Activated naive CD4-positive, alpha-beta T cell treated with anti-CD3 and anti-CD28 coated beads for 36 hours (primary cell): Measurements from ENCODE around the gene SLC43A1. TPM values are rescaled to one million over a fixed set of nuclear protein-coding genes. Genes with fewer than 3 reads are reported as not detected.

ENCODE experiments used
- CTCF ChIA-PET: fragments of 350-600 bp; sonication (Branson Sonifier 250); formaldehyde crosslinking; loops from one replicate; lab custom pipeline; 2021; ENCODE audit warnings: antibody characterized with exemption; lab: Charles Lee
- DNase-seq: peaks from one replicate; pipeline ENCODE4 v3.0.0-alpha.2; 2020
- H3K27ac Mint-ChIP-seq: one replicate; pipeline ENCODE4 v1.8.0; 2021; ENCODE audit warnings: mild to moderate bottlenecking, mixed read lengths
- H3K27me3 Mint-ChIP-seq: one replicate; pipeline ENCODE4 v1.8.0; 2021; ENCODE audit warnings: low read depth, mixed read lengths
- H3K36me3 Mint-ChIP-seq: one replicate; pipeline ENCODE4 v1.8.0; 2021; ENCODE audit warnings: low read depth, mixed read lengths
- H3K4me1 Mint-ChIP-seq: one replicate; pipeline ENCODE4 v1.8.0; 2021; ENCODE audit warnings: low read depth, mixed read lengths
- H3K4me3 Mint-ChIP-seq: one replicate; pipeline ENCODE4 v1.8.0; 2021; ENCODE audit warnings: mild to moderate bottlenecking, moderate library complexity, mixed read lengths
- H3K9me3 Mint-ChIP-seq: one replicate; pipeline ENCODE4 v1.8.0; 2021; ENCODE audit warnings: mixed read lengths
- intact Hi-C: fragments of 100-400 bp; cut with micrococcal nuclease; formaldehyde crosslinking; loops from one replicate; pipeline ENCODE4 v1.15.1; 2023
- total RNA-seq, 2 experiments: library from RNA; stranded (reverse); gene quantifications; one replicate each; pipeline ENCODE4 v1.2.3, GENCODE V29; 2021

SLC43A1 gene
- total RNA-seq: 10 to 100 TPM; 26.5 to 29.7 TPM

DNA sequence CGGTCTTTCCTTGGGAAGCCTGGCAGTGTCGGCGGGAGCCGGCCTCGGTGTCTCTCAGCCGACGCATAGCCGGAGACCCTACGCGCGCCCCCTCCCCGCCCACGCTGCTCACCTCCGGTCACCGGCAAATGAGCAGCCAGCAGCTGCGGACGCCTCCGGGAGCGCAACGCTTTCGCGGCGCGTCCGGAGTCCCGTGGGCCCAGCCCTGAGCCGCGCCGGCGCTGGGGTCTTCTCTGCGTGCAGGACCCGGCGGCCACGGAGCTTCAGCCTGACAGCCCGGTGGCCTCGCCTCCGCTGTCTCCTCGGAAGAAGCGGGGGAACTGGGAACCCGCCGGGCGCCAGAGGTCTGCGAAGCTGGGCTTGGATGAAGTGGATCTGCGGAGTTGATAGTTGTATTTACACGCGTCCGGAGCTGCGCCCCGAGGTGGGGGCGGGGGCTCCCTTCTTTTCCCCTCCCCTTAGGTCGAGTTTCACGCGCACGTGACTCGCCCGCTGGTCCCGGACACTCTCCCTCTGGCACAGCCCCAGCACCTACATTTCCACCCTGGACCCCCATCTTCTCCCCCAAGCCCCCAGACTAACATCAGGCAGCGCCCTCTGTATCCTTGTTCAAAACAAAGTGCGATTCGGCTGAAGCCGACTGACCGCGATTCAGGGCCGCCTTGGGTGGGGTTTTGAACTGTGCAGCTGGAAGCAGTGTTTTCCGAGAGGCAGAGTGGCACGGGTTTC lies at the start of gene SLC43A1:
Gene SLC43A1 (minus strand): TSS at position 371 of the 729 bp plus-strand sequence. CDS start 1,591 bp downstream, outside the sequence.
- H3K27me3 Mint-ChIP-seq: no peaks in the 10 kb centered on the region
- intact Hi-C loops: loop anchor here (1.0 kb wide), 1 partner anchor 22 kb away; no protein-coding TSS in a partner anchor
- H3K4me1 Mint-ChIP-seq: peaks cover 30% of the 10 kb centered on the region
- H3K27ac Mint-ChIP-seq: peak within 1 kb of the TSS; percentile 91
- H3K36me3 Mint-ChIP-seq: peaks cover 3% of the 10 kb centered on the region
- H3K9me3 Mint-ChIP-seq: no peaks in the 10 kb centered on the region
- peak; percentile 46 for DNase-seq
- H3K4me3 Mint-ChIP-seq: peak within 1 kb of the TSS; percentile 98
- CTCF ChIA-PET: interaction anchor here (1.4 to 7.4 kb wide), 7 partner anchors 8 to 170 kb away, joined by 3 to 144 read pairs (median 8); partner anchors contain the start of genes TIMM10 and UBE2L6

DNA sequence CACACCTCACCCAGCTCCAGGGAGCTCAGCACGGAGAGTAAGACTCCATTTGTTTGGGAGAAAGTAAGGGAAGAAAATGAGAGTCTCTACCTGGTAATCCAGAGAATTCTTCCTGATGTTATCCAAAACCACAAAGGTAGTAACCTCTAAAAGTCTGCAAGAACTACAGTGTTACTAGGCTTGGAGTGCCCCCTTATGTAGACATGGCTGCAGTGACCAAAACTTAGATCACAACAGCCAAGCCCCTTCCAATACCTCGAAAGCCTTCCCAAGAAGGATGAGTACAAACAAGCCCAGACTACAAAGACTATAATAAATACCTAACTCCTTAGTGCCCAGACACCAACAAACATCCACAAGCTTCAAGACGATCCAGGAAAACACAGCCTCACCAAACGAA lies 47.1 kb upstream of the SLC43A1 start:
- intact Hi-C loops: no loop called here
- Mint-ChIP-seq H3K27ac (peak overlapping the region; percentile 54), H3K36me3 (peaks cover 23% of the 10 kb centered on the region), H3K4me1 (peaks cover 43% of the 10 kb centered on the region), H3K27me3 (no peaks in the 10 kb centered on the region), H3K9me3 (no peaks in the 10 kb centered on the region), H3K4me3 (no peak overlapping the region)
- CTCF ChIA-PET: interaction anchor here (0.6 to 1.2 kb wide), 5 partner anchors 78 to 237 kb away, joined by 3 to 6 read pairs (median 3); no protein-coding TSS in a partner anchor
- no peak for DNase-seq

GRCh38 chr11:57560146-57560545 lies 44.6 kb upstream of the SLC43A1 start:
- Mint-ChIP-seq H3K27ac (no peak overlapping the region), H3K9me3 (no peaks in the 10 kb centered on the region), H3K4me3 (no peak overlapping the region), H3K27me3 (no peaks in the 10 kb centered on the region), H3K4me1 (peaks cover 36% of the 10 kb centered on the region), H3K36me3 (peaks cover 25% of the 10 kb centered on the region)
- CTCF ChIA-PET: interaction anchor here (1.9 kb wide), 1 partner anchor 8 kb away, joined by 6 read pairs; the partner anchor contains the start of gene UBE2L6
- no peak for DNase-seq
- intact Hi-C loops: no loop called here

- Mint-ChIP-seq H3K4me3 (no peak overlapping the region), H3K27me3 (no peaks in the 10 kb centered on the region), H3K9me3 (no peaks in the 10 kb centered on the region), H3K36me3 (peaks cover 44% of the 10 kb centered on the region), H3K4me1 (peaks cover 2% of the 10 kb centered on the region), H3K27ac (no peak overlapping the region)
- intact Hi-C loops: no loop called here
- no peak for DNase-seq
- CTCF ChIA-PET: interaction anchor here (0.6 to 1.9 kb wide), 3 partner anchors 17 to 98 kb away, joined by 3 to 4 read pairs (median 3); no protein-coding TSS in a partner anchor
Observed at GRCh38 chr11:57556041-57556440, 40.5 kb upstream of the SLC43A1 start.

DNA sequence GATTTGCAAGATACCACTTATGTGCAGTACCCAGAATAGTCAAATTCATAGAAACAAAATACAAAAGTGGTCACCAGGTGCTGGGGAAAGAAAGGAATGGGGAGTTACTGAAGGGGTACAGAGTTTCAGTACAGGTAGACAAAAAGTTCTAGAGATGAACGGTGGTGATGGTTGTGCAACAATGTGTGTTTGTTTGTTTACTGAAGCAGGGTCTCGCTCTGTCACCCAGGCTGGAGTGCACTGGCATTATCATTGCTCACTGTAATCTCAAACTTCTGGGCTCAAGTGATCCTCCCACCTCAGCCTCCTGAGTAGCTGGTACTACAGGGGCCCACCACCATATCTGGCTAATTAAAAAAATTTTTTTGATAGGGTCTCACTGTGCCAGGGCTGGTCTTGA lies 39.9 kb upstream of the SLC43A1 start:
- Mint-ChIP-seq H3K9me3 (no peaks in the 10 kb centered on the region), H3K27ac (no peak overlapping the region), H3K36me3 (peaks cover 46% of the 10 kb centered on the region), H3K4me3 (no peak overlapping the region), H3K27me3 (no peaks in the 10 kb centered on the region), H3K4me1 (no peaks in the 10 kb centered on the region)
- intact Hi-C loops: no loop called here
- no peak for DNase-seq
- CTCF ChIA-PET: interaction anchor here (0.6 to 1.9 kb wide), 4 partner anchors 16 to 98 kb away, joined by 3 to 4 read pairs (median 3); no protein-coding TSS in a partner anchor

- H3K9me3 Mint-ChIP-seq: no peaks in the 10 kb centered on the region
- peaks cover 56% of the 10 kb centered on the region for H3K36me3 Mint-ChIP-seq
- H3K4me1 Mint-ChIP-seq: peaks cover 11% of the 10 kb centered on the region
- no peak overlapping the region for H3K27ac Mint-ChIP-seq
- intact Hi-C loops: no loop called here
- CTCF ChIA-PET: interaction anchor here (0.5 to 1.1 kb wide), 2 partner anchors 59 to 89 kb away, joined by 3 read pairs; no protein-coding TSS in a partner anchor
- no peak for DNase-seq
- H3K27me3 Mint-ChIP-seq: no peaks in the 10 kb centered on the region
- H3K4me3 Mint-ChIP-seq: no peak overlapping the region
Observed at GRCh38 chr11:57552479-57552878, 37.0 kb upstream of the SLC43A1 start.

GRCh38 chr11:57551941-57552340 lies 36.4 kb upstream of the SLC43A1 start:
- CTCF ChIA-PET: interaction anchor here (0.5 to 2.3 kb wide), 3 partner anchors 26 to 89 kb away, joined by 3 to 5 read pairs (median 3); no protein-coding TSS in a partner anchor
- intact Hi-C loops: no loop called here
- Mint-ChIP-seq H3K9me3 (no peaks in the 10 kb centered on the region), H3K27ac (no peak overlapping the region), H3K27me3 (no peaks in the 10 kb centered on the region), H3K36me3 (peaks cover 55% of the 10 kb centered on the region), H3K4me1 (peaks cover 15% of the 10 kb centered on the region), H3K4me3 (no peak overlapping the region)
- no peak for DNase-seq

DNA sequence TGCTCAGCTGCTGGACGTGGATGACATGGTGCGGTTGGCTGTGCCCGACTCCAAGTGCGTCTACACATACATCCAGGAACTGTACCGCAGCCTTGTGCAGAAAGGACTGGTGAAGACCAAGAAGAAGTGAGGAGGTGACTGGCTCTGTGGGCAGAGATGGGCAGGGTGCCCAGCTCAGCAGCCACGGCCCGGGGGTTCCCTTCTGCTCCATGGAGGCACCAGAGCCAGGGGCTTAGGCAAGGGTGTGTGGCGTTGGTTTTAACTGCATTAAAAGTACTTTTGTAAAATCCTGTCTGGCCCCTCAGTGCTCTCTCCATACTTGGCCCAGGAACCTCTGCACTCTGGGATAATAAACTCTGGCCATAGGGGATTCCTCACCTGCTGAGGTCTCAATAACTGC lies 34.5 kb upstream of the SLC43A1 start:
- no peaks in the 10 kb centered on the region for H3K9me3 Mint-ChIP-seq
- intact Hi-C loops: no loop called here
- no peak overlapping the region for H3K4me3 Mint-ChIP-seq
- H3K4me1 Mint-ChIP-seq: peaks cover 15% of the 10 kb centered on the region
- CTCF ChIA-PET: interaction anchor here (2.3 kb wide), 1 partner anchor 24 kb away, joined by 5 read pairs; no protein-coding TSS in a partner anchor
- H3K27me3 Mint-ChIP-seq: no peaks in the 10 kb centered on the region
- no peak for DNase-seq
- no peak overlapping the region for H3K27ac Mint-ChIP-seq
- peaks cover 45% of the 10 kb centered on the region for H3K36me3 Mint-ChIP-seq

GRCh38 chr11:57547854-57548377 lies 32.4 kb upstream of the SLC43A1 start:
- Mint-ChIP-seq H3K27me3 (no peaks in the 10 kb centered on the region), H3K9me3 (no peaks in the 10 kb centered on the region), H3K4me3 (no peak overlapping the region), H3K27ac (peak overlapping the region; percentile 50), H3K4me1 (peaks cover 15% of the 10 kb centered on the region), H3K36me3 (peaks cover 32% of the 10 kb centered on the region)
- peak; percentile 14 for DNase-seq
- intact Hi-C loops: no loop called here
- CTCF ChIA-PET: interaction anchor here (0.7 to 1.5 kb wide), 5 partner anchors 13 to 247 kb away, joined by 3 to 4 read pairs (median 3); no protein-coding TSS in a partner anchor

- H3K9me3 Mint-ChIP-seq: no peaks in the 10 kb centered on the region
- no peaks in the 10 kb centered on the region for H3K27me3 Mint-ChIP-seq
- CTCF ChIA-PET: interaction anchor here (0.8 to 1.2 kb wide), 4 partner anchors 12 to 90 kb away, joined by 3 to 4 read pairs (median 3); no protein-coding TSS in a partner anchor
- peak overlapping the region; percentile 75 for H3K27ac Mint-ChIP-seq
- H3K36me3 Mint-ChIP-seq: peaks cover 27% of the 10 kb centered on the region
- intact Hi-C loops: no loop called here
- H3K4me3 Mint-ChIP-seq: no peak overlapping the region
- no peak for DNase-seq
- H3K4me1 Mint-ChIP-seq: peaks cover 15% of the 10 kb centered on the region
Observed at GRCh38 chr11:57546869-57547475, 31.5 kb upstream of the SLC43A1 start.

- peaks cover 15% of the 10 kb centered on the region for H3K4me1 Mint-ChIP-seq
Observed at GRCh38 chr11:57546451-57546850, 30.9 kb upstream of the SLC43A1 start.

DNA sequence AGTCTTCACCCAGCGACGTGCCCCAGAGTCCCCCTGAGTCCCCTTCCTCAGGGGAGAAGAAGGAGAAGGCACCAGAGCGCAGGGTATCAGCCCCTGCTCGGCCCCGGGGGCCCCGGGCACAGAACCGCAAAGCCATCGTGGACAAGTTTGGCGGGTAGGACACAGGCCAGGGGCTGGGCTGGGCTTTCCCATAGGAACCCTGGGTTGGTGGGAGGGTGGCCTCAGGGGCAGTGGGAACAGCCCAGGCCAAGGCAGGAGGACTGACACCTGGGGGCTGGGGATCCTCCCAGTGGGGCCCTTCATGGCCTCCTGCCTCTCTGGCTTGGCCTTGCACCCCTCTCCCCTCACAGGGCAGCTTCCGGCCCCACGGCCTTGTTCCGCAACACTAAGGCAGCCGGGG lies 30.4 kb upstream of the SLC43A1 start:
- H3K27me3 Mint-ChIP-seq: no peaks in the 10 kb centered on the region
- no peak overlapping the region for H3K27ac Mint-ChIP-seq
- H3K4me3 Mint-ChIP-seq: no peak overlapping the region
- peaks cover 15% of the 10 kb centered on the region for H3K4me1 Mint-ChIP-seq
- no peak for DNase-seq
- H3K9me3 Mint-ChIP-seq: no peaks in the 10 kb centered on the region
- peaks cover 24% of the 10 kb centered on the region for H3K36me3 Mint-ChIP-seq
- CTCF ChIA-PET: no interaction called here
- intact Hi-C loops: no loop called here

More at GRCh38 chr11:57546451-57546850, 30.9 kb upstream of the SLC43A1 start:
- Mint-ChIP-seq H3K4me3 (no peak overlapping the region), H3K9me3 (no peaks in the 10 kb centered on the region), H3K36me3 (peaks cover 24% of the 10 kb centered on the region), H3K27ac (no peak overlapping the region), H3K27me3 (no peaks in the 10 kb centered on the region)
- CTCF ChIA-PET: interaction anchor here (0.8 to 1.2 kb wide), 3 partner anchors 12 to 53 kb away, joined by 3 to 4 read pairs (median 3); no protein-coding TSS in a partner anchor
- DNase-seq: no peak
- intact Hi-C loops: no loop called here
